Measurements from ENCODE around the gene UCN2. TPM values are rescaled to one million over a fixed set of nuclear protein-coding genes. Genes with fewer than 3 reads are reported as not detected.

The UCN2 gene
- total and polyA plus RNA-seq, 2 experiments from 2014 or later, result 0.95 to 1.1 TPM

GRCh38 chr3:48524970-48525369 is 38.6 kb downstream of the UCN2 start:
- Histone ChIP-seq H3K4me3 (no peak overlapping the region), H3K27ac (peak overlapping the region; percentile 28), H3K4me1 (ENCODE audit: low read depth) (no peaks in the 10 kb centered on the region), H3K9me3 (ENCODE audit: low read depth) (no peaks in the 10 kb centered on the region), H3K27me3 (no peaks in the 10 kb centered on the region), H3K36me3 (peaks cover 68% of the 10 kb centered on the region)
- TF ChIP-seq CTCF (IDR thresholded peaks at IDR 0.05; ENCODE audit: low read depth, low read length), result no peak
- DNase-seq (ENCODE audit: low read depth in 1 of 2, low spot score in 1 of 2), result no peak

- Histone ChIP-seq H3K27me3 (no peaks in the 10 kb centered on the region), H3K9me3 (ENCODE audit: low read depth) (no peaks in the 10 kb centered on the region), H3K36me3 (peaks cover 55% of the 10 kb centered on the region), H3K4me1 (ENCODE audit: low read depth) (no peaks in the 10 kb centered on the region), H3K27ac (no peak overlapping the region), H3K4me3 (no peak overlapping the region)
- no peak for DNase-seq (ENCODE audit: low read depth in 1 of 2, low spot score in 1 of 2)
- no peak for TF ChIP-seq CTCF (IDR thresholded peaks at IDR 0.05; ENCODE audit: low read depth, low read length)
These were observed 41.9 kb downstream of the UCN2 start for GRCh38 chr3:48521635-48522034.

GRCh38 chr3:48519277-48519643 is 44.3 kb downstream of the UCN2 start:
- no peak for DNase-seq (ENCODE audit: low read depth in 1 of 2, low spot score in 1 of 2)
- H3K27me3 ChIP-seq, result no peaks in the 10 kb centered on the region
- no peaks in the 10 kb centered on the region for H3K4me1 ChIP-seq (ENCODE audit: low read depth)
- H3K36me3 ChIP-seq, result peaks cover 45% of the 10 kb centered on the region
- no peak for TF ChIP-seq CTCF (IDR thresholded peaks at IDR 0.05; ENCODE audit: low read depth, low read length)
- H3K9me3 ChIP-seq (ENCODE audit: low read depth), result no peaks in the 10 kb centered on the region
- no peak overlapping the region for H3K27ac ChIP-seq
- no peak overlapping the region for H3K4me3 ChIP-seq

GRCh38 chr3:48518638-48519276 is 44.8 kb downstream of the UCN2 start:
- no peaks in the 10 kb centered on the region for H3K9me3 ChIP-seq (ENCODE audit: low read depth)
- H3K36me3 ChIP-seq, result peaks cover 42% of the 10 kb centered on the region
- H3K4me1 ChIP-seq (ENCODE audit: low read depth), result no peaks in the 10 kb centered on the region
- H3K27me3 ChIP-seq, result no peaks in the 10 kb centered on the region
- no peak overlapping the region for H3K27ac ChIP-seq
- DNase-seq (ENCODE audit: low read depth in 1 of 2, low spot score in 1 of 2), result no peak
- no peak overlapping the region for H3K4me3 ChIP-seq
- no peak for TF ChIP-seq CTCF (IDR thresholded peaks at IDR 0.05; ENCODE audit: low read depth, low read length)

- no peak for DNase-seq (ENCODE audit: low read depth in 1 of 2, low spot score in 1 of 2)
- no peaks in the 10 kb centered on the region for H3K4me1 ChIP-seq (ENCODE audit: low read depth)
- H3K27me3 ChIP-seq, result no peaks in the 10 kb centered on the region
- H3K9me3 ChIP-seq (ENCODE audit: low read depth), result no peaks in the 10 kb centered on the region
- no peak for TF ChIP-seq CTCF (IDR thresholded peaks at IDR 0.05; ENCODE audit: low read depth, low read length)
- peak overlapping the region; percentile 9 for H3K27ac ChIP-seq
- H3K36me3 ChIP-seq, result peaks cover 35% of the 10 kb centered on the region
- no peak overlapping the region for H3K4me3 ChIP-seq
These were observed 45.5 kb downstream of the UCN2 start for GRCh38 chr3:48518069-48518468.
